Thoracic aorta (tissue), 2 donors: ENCODE data around the gene CACNA1E. TPM values are rescaled to one million over a fixed set of nuclear protein-coding genes. Genes with fewer than 3 reads are reported as not detected.

Experiments used
- ATAC-seq: fragments of 150-250 bp; one replicate; pipeline ENCODE4 v1.8.0; 2017; ENCODE audit warnings: low read depth; ENCODE audit not compliant: insufficient number of reproducible peaks, low FRiP score
- DNase-seq: peaks from one replicate; pipeline ENCODE4 v3.0.0-alpha.2; 2020; ENCODE audit warnings: low spot score
- H3K27ac ChIP-seq, 2 donors: fragments of 200-600 bp; sonication (generic); 1 replicate in 1 of 2; 2 replicates in 1 of 2; pipeline ENCODE4 v1.5.1; 2016; ENCODE audit warnings: mild to moderate bottlenecking in 2 of 2, moderate library complexity in 2 of 2
- H3K27me3 ChIP-seq: fragments of 200-600 bp; sonication (generic); replicated peaks from 2 replicates; pipeline ENCODE4 v1.6.0; 2016; ENCODE audit warnings: mild to moderate bottlenecking; ENCODE audit not compliant: insufficient read depth
- H3K36me3 ChIP-seq: fragments of 200-600 bp; sonication (generic); one replicate; pipeline ENCODE4 v1.5.1; 2016
- H3K4me1 ChIP-seq, 2 donors: fragments of 200-600 bp; sonication (generic); 1 replicate in 1 of 2; 2 replicates in 1 of 2; pipeline versions ENCODE4 v1.5.1 to v1.6.0; 2016; ENCODE audit warnings: low read depth in 2 of 2, mild to moderate bottlenecking in 1 of 2; ENCODE audit not compliant: control insufficient read depth in 1 of 2
- H3K4me3 ChIP-seq: fragments of 200-600 bp; sonication (generic); 2 replicates; pipeline ENCODE4 v1.5.1; 2016; ENCODE audit warnings: mild to moderate bottlenecking
- H3K9me3 ChIP-seq: fragments of 200-600 bp; sonication (generic); 2 replicates; pipeline ENCODE4 v1.5.1; 2016
- total RNA-seq, 2 donors: library from RNA; depleted of rRNA; stranded (reverse); fragments of >200 nt; gene quantifications; one replicate each; pipeline versions ENCODE4 v1.1.0 to v1.2.3, GENCODE V29; 2016
- TF ChIP-seq, protein P1 (sequence below): fragments of 200-600 bp; sonication (generic); IDR thresholded peaks from one replicate; pipeline ENCODE4 v1.5.1; 2019; ENCODE audit warnings: antibody characterized with exemption

Gene CACNA1E
- total RNA-seq, 2 donors from 2014 or later, result not detected

DNA sequence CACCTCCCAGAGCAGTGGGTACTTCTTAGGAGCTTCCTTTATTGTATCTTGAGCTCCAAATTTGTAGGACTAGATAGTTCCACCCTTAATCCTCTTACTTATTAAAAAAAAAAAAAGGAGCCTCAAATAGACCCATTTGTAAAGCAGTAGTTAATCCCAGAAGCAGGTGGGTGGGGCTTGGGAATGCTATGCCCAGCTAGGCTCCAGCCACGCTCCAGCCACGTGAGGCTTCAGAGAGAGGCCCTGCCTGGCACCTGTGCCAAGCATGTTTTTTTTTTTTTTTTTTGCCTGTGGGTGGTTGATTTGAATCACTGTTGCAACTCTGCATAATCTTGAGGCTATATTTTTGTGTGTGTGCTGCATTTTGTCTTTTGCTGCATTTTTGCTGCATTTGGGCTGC is 7.0 kb downstream of the CACNA1E start:
- no peaks in the 10 kb centered on the region for H3K36me3 ChIP-seq
- no peaks in the 10 kb centered on the region for H3K4me1 ChIP-seq
- TF ChIP-seq, protein P1, sequence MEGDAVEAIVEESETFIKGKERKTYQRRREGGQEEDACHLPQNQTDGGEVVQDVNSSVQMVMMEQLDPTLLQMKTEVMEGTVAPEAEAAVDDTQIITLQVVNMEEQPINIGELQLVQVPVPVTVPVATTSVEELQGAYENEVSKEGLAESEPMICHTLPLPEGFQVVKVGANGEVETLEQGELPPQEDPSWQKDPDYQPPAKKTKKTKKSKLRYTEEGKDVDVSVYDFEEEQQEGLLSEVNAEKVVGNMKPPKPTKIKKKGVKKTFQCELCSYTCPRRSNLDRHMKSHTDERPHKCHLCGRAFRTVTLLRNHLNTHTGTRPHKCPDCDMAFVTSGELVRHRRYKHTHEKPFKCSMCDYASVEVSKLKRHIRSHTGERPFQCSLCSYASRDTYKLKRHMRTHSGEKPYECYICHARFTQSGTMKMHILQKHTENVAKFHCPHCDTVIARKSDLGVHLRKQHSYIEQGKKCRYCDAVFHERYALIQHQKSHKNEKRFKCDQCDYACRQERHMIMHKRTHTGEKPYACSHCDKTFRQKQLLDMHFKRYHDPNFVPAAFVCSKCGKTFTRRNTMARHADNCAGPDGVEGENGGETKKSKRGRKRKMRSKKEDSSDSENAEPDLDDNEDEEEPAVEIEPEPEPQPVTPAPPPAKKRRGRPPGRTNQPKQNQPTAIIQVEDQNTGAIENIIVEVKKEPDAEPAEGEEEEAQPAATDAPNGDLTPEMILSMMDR, result no peak
- ATAC-seq, result no peak
- H3K27me3 ChIP-seq, result no peaks in the 10 kb centered on the region
- no peak overlapping the region for H3K27ac ChIP-seq
- no peaks in the 10 kb centered on the region for H3K9me3 ChIP-seq
- H3K4me3 ChIP-seq, result no peak overlapping the region
- no peak for DNase-seq

DNA sequence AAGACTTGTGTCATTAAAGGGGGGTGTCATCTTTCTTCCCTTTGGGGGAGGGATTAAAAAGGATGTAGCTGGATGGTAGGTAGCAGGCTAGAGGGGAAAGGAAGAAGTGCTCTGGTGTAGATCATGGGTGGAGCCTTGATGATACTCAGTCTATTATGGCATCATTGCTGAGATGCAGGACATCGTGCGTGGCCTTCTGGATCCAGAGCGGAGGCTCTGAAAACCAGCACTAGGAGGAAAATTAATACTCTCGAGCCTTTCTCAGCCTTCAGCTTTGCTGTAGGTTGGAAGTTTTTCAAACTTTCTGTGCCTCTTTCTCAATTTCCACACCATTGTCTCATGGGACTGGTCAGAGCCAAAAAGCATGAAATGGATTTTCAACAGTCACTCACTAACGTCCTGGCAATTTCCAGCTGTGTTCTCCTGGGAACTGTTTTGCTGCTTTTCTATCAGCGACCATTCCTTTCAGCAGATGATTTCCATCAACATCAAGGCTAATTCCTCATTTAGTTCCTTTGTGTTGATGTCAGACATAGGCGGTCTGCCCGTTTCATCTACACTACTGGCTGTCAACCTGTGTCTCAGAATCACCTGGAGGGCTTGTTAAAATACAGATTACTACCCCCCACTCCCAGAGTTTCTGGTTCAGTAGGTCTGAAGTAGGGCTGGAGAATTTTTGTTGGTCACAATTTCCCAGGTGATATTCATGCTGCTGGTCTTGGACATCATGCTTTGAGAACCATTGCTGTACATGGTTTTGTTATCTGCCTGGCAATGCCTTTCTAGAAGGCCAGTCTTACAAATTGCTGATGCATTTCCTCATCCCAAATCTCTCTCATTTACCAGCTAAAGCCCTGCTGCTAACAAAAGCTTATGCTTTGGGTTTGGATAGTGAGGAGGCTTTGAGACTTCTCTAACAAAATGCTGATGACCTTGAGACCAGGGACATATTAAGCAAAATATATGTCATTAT is 7.7 kb downstream of the CACNA1E start:
- H3K27me3 ChIP-seq, result no peaks in the 10 kb centered on the region
- no peak for ATAC-seq
- no peak overlapping the region for H3K4me3 ChIP-seq
- H3K27ac ChIP-seq, result no peak overlapping the region
- no peaks in the 10 kb centered on the region for H3K36me3 ChIP-seq
- TF ChIP-seq, protein P1, result no peak
- no peaks in the 10 kb centered on the region for H3K4me1 ChIP-seq
- no peaks in the 10 kb centered on the region for H3K9me3 ChIP-seq
- no peak for DNase-seq

DNA sequence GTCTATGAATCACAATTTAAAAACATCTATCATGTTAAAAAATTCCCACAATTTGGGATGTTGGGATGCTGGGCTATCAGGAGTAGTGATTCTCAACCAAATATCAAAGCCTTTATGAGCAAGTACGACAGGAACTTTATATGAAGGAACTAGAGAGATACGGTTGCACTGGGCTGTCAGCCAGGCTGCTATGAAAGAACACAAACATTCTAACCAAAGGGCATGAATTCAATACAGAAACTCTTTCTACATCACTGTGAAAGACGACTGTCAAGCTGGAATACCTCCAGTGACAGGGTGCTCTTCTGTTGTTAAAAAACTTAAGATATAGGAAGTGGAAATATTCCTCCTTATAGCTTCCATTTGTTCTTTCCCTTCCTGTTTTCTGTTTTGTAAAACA is 9.8 kb downstream of the CACNA1E start:
- Histone ChIP-seq H3K36me3 (no peaks in the 10 kb centered on the region), H3K4me1 (no peaks in the 10 kb centered on the region), H3K27me3 (no peaks in the 10 kb centered on the region), H3K27ac (no peak overlapping the region), H3K4me3 (no peak overlapping the region), H3K9me3 (no peaks in the 10 kb centered on the region)
- ATAC-seq (no peak), DNase-seq (no peak)
- TF ChIP-seq, protein P1, result no peak

DNA sequence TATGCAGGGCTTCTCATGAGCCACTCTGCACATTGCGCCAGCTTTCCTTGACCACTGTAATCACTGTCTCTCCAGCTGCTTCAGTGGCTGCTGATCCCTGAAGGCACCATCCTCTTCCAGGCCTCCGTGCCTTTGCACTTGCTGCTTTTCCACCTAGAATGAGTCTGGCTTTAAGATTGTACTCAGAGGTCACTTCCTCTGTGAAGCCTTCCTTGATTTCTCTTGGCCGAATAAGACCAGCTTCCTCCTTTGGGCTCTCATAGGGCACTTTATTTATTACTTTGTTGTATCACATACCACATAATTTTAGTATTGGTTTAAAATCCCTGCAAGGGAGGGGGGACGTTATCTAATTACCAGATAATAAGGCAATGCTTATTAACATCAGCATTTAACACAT is 10.6 kb downstream of the CACNA1E start:
- H3K4me3 ChIP-seq, result no peak overlapping the region
- H3K27ac ChIP-seq, result no peak overlapping the region
- no peaks in the 10 kb centered on the region for H3K36me3 ChIP-seq
- H3K4me1 ChIP-seq, result no peaks in the 10 kb centered on the region
- no peak for DNase-seq
- ATAC-seq, result no peak
- TF ChIP-seq, protein P1, result no peak
- H3K27me3 ChIP-seq, result no peaks in the 10 kb centered on the region
- no peaks in the 10 kb centered on the region for H3K9me3 ChIP-seq

DNA sequence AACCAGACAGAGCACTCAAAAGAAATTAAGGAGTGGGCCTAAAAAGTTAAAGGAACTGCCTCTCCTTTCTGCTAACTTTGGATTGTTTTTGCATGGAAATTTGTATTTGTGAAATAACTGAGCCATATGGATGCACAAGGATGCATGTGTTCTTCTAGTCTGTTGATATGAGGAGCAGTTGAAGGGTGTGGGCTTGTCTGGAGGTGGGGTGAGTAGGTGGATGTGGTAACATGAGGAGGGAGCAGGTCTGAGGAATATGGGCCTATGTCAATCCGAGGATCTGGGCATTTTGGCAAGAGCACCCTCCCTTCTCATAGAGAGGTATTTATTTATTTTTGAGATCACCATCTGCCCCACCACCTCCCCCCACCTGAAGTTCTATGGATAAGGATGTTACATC is 13.4 kb downstream of the CACNA1E start:
- ATAC-seq (no peak), DNase-seq (no peak)
- TF ChIP-seq, protein P1, result no peak
- no peaks in the 10 kb centered on the region for H3K4me1 ChIP-seq
- H3K9me3 ChIP-seq, result no peaks in the 10 kb centered on the region
- H3K36me3 ChIP-seq, result no peaks in the 10 kb centered on the region
- H3K27me3 ChIP-seq, result no peaks in the 10 kb centered on the region
- no peak overlapping the region for H3K27ac ChIP-seq
- H3K4me3 ChIP-seq, result no peak overlapping the region
